HepG2 (cell line): ENCODE data around the gene DHTKD1. TPM values are rescaled to one million over a fixed set of nuclear protein-coding genes. Genes with fewer than 3 reads are reported as not detected.
A peak's percentile ranks its signal among the peaks of the same experiment; 100 is the strongest.

Experiments used
- BCL6 ChIP-seq: IDR thresholded peaks from 2 replicates; pipeline ENCODE4 v1.6.1; 2016; ENCODE audit warnings: missing genetic modification reagents, missing compliant biosample characterization
- CCDC6 ChIP-seq: sonication (generic); formaldehyde crosslinking; IDR thresholded peaks from 2 replicates; pipeline ENCODE4 v1.8.1; 2022; ENCODE audit warnings: mild to moderate bottlenecking, missing genetic modification reagents, moderate library complexity
- HOXD1 ChIP-seq: sonication (generic); formaldehyde crosslinking; IDR thresholded peaks from 2 replicates; pipeline ENCODE4 v1.5.0; 2020; ENCODE audit warnings: missing genetic modification reagents
- MXI1 ChIP-seq: IDR thresholded peaks from 3 replicates; pipeline ENCODE4 v1.6.1; 2012; ENCODE audit warnings: low read depth, low read length, inconsistent platforms, borderline replicate concordance
- PCBP2 ChIP-seq: fragments of 200-400 bp; formaldehyde crosslinking; optimal IDR thresholded peaks from 2 replicates; pipeline ENCODE3; 2018; ENCODE audit warnings: low read length, low read depth; ENCODE audit not compliant: poor library complexity, severe bottlenecking
- SIX1 ChIP-seq: sonication (generic); formaldehyde crosslinking; IDR thresholded peaks from 2 replicates; pipeline ENCODE4 v1.4.0; 2020; ENCODE audit warnings: missing genetic modification reagents, borderline replicate concordance
- SKIL ChIP-seq: sonication (generic); formaldehyde crosslinking; IDR thresholded peaks from 2 replicates; pipeline ENCODE4 v1.8.0; 2022; ENCODE audit warnings: missing genetic modification reagents, mild to moderate bottlenecking, moderate library complexity, borderline replicate concordance
- SP4 ChIP-seq: sonication (generic); formaldehyde crosslinking; IDR thresholded peaks from 2 replicates; pipeline ENCODE4 v1.8.1; 2023; ENCODE audit warnings: mild to moderate bottlenecking, missing genetic modification reagents
- STAT5B ChIP-seq: sonication (generic); formaldehyde crosslinking; IDR thresholded peaks from 2 replicates; pipeline ENCODE4 v1.4.0; 2020; ENCODE audit warnings: missing genetic modification reagents
- TEAD2 ChIP-seq: sonication (generic); formaldehyde crosslinking; IDR thresholded peaks from 2 replicates; pipeline ENCODE4 v1.9.0; 2021; ENCODE audit warnings: missing genetic modification reagents
- ZNF3 ChIP-seq: IDR thresholded peaks from 2 replicates; pipeline ENCODE4 v1.7.0; 2017; ENCODE audit warnings: inconsistent platforms
- ZNF337 ChIP-seq: sonication (generic); formaldehyde crosslinking; IDR thresholded peaks from 2 replicates; pipeline ENCODE4 v1.5.1; 2020; ENCODE audit warnings: missing genetic modification reagents, low read depth, mild to moderate bottlenecking, borderline replicate concordance
- ZNF614 ChIP-seq: IDR thresholded peaks from 2 replicates; pipeline ENCODE4 v1.6.1; 2018; ENCODE audit warnings: missing biosample characterization, missing genetic modification reagents, inconsistent platforms, borderline replicate concordance
- ZNF788 ChIP-seq: sonication (generic); formaldehyde crosslinking; IDR thresholded peaks from 2 replicates; pipeline ENCODE4 v1.5.0; 2020; ENCODE audit warnings: mild to moderate bottlenecking, missing genetic modification reagents, borderline replicate concordance
- polyA plus RNA-seq, 8 experiments: library from polyadenylated mRNA; depleted of rRNA in 3 of 8; stranded (reverse) in 7 of 8; unstranded in 1 of 8; fragments of >200 nt; fragmentation: Illumina TruSeq in 4 of 8; extraction: Trizol in 4 of 8; gene quantifications; 2 replicates each; pipeline versions ENCODE4 v1.2.1 to v1.2.3, GENCODE V29; 2011 to 2016; ENCODE audit warnings: low read depth in 4 of 8, missing spikeins in 1 of 8, mixed read lengths in 1 of 8; ENCODE audit not compliant: insufficient read depth in 1 of 8
- total RNA-seq, 5 experiments: library from RNA; depleted of rRNA; stranded (reverse); fragments of >200 nt; fragmentation: Illumina TruSeq; extraction: Trizol; gene quantifications; 2 replicates each; pipeline ENCODE4 v1.2.3, GENCODE V29; 2016; ENCODE audit warnings: low read depth in 1 of 5
- TF ChIP-seq, protein P1 (sequence below): sonication (generic); formaldehyde crosslinking; IDR thresholded peaks from 2 replicates; pipeline ENCODE4 v1.5.0; 2020; ENCODE audit warnings: missing genetic modification reagents, mild to moderate bottlenecking, borderline replicate concordance
- TF ChIP-seq, protein P2 (sequence below): IDR thresholded peaks from 2 replicates; pipeline ENCODE4 v1.6.1; 2018; ENCODE audit warnings: missing genetic modification reagents
- TF ChIP-seq, protein P3 (sequence below): sonication (generic); formaldehyde crosslinking; conservative IDR thresholded peaks from 2 replicates; pipeline ENCODE4 v1.4.0; 2020; ENCODE audit warnings: missing genetic modification reagents
- TF ChIP-seq, protein P4 (sequence below): sonication (generic); formaldehyde crosslinking; conservative IDR thresholded peaks from 2 replicates; pipeline ENCODE4 v1.4.0; 2020; ENCODE audit warnings: missing genetic modification reagents
- TF ChIP-seq, protein P5 (sequence below): sonication (generic); formaldehyde crosslinking; IDR thresholded peaks from 2 replicates; pipeline ENCODE4 v1.8.0; 2022; ENCODE audit warnings: mild to moderate bottlenecking, missing genetic modification reagents; ENCODE audit not compliant: insufficient replicate concordance

DHTKD1 gene
- total and polyA plus RNA-seq, 2 of the 13 experiments (the other 11 are each of a cell fraction or from before 2014, with no cell fraction given) = 9.6 to 14.1 TPM

- no peak for TF ChIP-seq SKIL (CRISPR knock-in tag)
- TF ChIP-seq, protein P1, sequence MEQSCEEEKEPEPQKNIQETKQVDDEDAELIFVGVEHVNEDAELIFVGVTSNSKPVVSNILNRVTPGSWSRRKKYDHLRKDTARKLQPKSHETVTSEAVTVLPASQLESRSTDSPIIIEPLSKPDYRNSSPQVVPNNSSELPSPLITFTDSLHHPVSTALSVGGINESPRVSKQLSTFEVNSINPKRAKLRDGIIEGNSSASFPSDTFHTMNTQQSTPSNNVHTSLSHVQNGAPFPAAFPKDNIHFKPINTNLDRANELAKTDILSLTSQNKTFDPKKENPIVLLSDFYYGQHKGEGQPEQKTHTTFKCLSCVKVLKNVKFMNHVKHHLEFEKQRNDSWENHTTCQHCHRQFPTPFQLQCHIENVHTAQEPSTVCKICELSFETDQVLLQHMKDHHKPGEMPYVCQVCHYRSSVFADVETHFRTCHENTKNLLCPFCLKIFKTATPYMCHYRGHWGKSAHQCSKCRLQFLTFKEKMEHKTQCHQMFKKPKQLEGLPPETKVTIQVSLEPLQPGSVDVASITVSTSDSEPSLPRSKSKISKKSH (CRISPR knock-in tag) = no peak
- TF ChIP-seq SP4 (CRISPR knock-in tag) = peak; percentile 78; the same call in 1 of the 2 replicates
- no peak for TF ChIP-seq PCBP2
- no peak for TF ChIP-seq HOXD1 (CRISPR knock-in tag)
- TF ChIP-seq ZNF788 (CRISPR knock-in tag) = peak; percentile 58; the same call in 1 of the 2 replicates
- TF ChIP-seq STAT5B = no peak
- TF ChIP-seq ZNF3 (CRISPR knock-in tag) = no peak
- TF ChIP-seq, protein P2, sequence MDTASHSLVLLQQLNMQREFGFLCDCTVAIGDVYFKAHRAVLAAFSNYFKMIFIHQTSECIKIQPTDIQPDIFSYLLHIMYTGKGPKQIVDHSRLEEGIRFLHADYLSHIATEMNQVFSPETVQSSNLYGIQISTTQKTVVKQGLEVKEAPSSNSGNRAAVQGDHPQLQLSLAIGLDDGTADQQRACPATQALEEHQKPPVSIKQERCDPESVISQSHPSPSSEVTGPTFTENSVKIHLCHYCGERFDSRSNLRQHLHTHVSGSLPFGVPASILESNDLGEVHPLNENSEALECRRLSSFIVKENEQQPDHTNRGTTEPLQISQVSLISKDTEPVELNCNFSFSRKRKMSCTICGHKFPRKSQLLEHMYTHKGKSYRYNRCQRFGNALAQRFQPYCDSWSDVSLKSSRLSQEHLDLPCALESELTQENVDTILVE (CRISPR knock-in tag) = peak; percentile 69; the same call in 1 of the 2 replicates
- peak; percentile 52; the same call in 1 of the 3 replicates for TF ChIP-seq MXI1
- TF ChIP-seq TEAD2 (CRISPR knock-in tag) = no peak
- no peak for TF ChIP-seq BCL6 (CRISPR knock-in tag)
- TF ChIP-seq ZNF337 (CRISPR knock-in tag) = no peak
- no peak for TF ChIP-seq SIX1 (CRISPR knock-in tag)
- no peak for TF ChIP-seq ZNF614 (CRISPR knock-in tag)
- no peak for TF ChIP-seq CCDC6
- TF ChIP-seq, protein P3, sequence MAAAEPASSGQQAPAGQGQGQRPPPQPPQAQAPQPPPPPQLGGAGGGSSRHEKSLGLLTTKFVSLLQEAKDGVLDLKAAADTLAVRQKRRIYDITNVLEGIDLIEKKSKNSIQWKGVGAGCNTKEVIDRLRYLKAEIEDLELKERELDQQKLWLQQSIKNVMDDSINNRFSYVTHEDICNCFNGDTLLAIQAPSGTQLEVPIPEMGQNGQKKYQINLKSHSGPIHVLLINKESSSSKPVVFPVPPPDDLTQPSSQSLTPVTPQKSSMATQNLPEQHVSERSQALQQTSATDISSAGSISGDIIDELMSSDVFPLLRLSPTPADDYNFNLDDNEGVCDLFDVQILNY (CRISPR knock-in tag) = no peak
- TF ChIP-seq, protein P4, sequence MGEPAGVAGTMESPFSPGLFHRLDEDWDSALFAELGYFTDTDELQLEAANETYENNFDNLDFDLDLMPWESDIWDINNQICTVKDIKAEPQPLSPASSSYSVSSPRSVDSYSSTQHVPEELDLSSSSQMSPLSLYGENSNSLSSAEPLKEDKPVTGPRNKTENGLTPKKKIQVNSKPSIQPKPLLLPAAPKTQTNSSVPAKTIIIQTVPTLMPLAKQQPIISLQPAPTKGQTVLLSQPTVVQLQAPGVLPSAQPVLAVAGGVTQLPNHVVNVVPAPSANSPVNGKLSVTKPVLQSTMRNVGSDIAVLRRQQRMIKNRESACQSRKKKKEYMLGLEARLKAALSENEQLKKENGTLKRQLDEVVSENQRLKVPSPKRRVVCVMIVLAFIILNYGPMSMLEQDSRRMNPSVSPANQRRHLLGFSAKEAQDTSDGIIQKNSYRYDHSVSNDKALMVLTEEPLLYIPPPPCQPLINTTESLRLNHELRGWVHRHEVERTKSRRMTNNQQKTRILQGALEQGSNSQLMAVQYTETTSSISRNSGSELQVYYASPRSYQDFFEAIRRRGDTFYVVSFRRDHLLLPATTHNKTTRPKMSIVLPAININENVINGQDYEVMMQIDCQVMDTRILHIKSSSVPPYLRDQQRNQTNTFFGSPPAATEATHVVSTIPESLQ = no peak
- TF ChIP-seq, protein P5, sequence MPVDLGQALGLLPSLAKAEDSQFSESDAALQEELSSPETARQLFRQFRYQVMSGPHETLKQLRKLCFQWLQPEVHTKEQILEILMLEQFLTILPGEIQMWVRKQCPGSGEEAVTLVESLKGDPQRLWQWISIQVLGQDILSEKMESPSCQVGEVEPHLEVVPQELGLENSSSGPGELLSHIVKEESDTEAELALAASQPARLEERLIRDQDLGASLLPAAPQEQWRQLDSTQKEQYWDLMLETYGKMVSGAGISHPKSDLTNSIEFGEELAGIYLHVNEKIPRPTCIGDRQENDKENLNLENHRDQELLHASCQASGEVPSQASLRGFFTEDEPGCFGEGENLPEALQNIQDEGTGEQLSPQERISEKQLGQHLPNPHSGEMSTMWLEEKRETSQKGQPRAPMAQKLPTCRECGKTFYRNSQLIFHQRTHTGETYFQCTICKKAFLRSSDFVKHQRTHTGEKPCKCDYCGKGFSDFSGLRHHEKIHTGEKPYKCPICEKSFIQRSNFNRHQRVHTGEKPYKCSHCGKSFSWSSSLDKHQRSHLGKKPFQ (CRISPR knock-in tag) = no peak
Measured at GRCh38 chr10:12042797-12043651, 25.7 kb upstream of the DHTKD1 start, which contains the start of gene UPF2 (continued).
